Chondrocyte (in vitro differentiated cells): ENCODE data around the gene FUCA1. TPM values are rescaled to one million over a fixed set of nuclear protein-coding genes. Genes with fewer than 3 reads are reported as not detected.

Experiments used
- DNase-seq: peaks from one replicate; pipeline ENCODE4 v3.0.0; 2021; ENCODE audit warnings: mixed read lengths, low spot score
- H3K27ac Mint-ChIP-seq: one replicate; pipeline ENCODE4 v1.8.0; 2021; ENCODE audit warnings: mild to moderate bottlenecking, moderate library complexity, mixed read lengths; ENCODE audit not compliant: unreplicated experiment
- H3K27me3 Mint-ChIP-seq: 2 replicates; pipeline ENCODE4 v1.8.0; 2021; ENCODE audit warnings: low read depth, mixed read lengths
- H3K36me3 Mint-ChIP-seq: 2 replicates; pipeline ENCODE4 v1.8.0; 2021; ENCODE audit warnings: low read depth, mixed read lengths
- H3K4me1 Mint-ChIP-seq: 2 replicates; pipeline ENCODE4 v1.8.0; 2021; ENCODE audit warnings: low read depth, mild to moderate bottlenecking, mixed read lengths
- H3K4me3 Mint-ChIP-seq: one replicate; pipeline ENCODE4 v1.8.0; 2021; ENCODE audit warnings: mild to moderate bottlenecking, moderate library complexity, mixed read lengths; ENCODE audit not compliant: unreplicated experiment
- H3K9me3 Mint-ChIP-seq: 2 replicates; pipeline ENCODE4 v1.8.0; 2021; ENCODE audit warnings: low read depth, mixed read lengths
- total RNA-seq: library from RNA; stranded (reverse); gene quantifications from 3 replicates; pipeline ENCODE4 v1.2.1, GENCODE V29; 2021
- TF ChIP-seq, protein P1 (sequence below): fragments of 200-600 bp; sonication (generic); IDR thresholded peaks from 2 replicates; pipeline ENCODE4 v1.5.0; 2021; ENCODE audit warnings: antibody characterized with exemption, mild to moderate bottlenecking, moderate library complexity

The FUCA1 gene
- total RNA-seq, 1 donor from 2014 or later = 15.6 TPM

DNA sequence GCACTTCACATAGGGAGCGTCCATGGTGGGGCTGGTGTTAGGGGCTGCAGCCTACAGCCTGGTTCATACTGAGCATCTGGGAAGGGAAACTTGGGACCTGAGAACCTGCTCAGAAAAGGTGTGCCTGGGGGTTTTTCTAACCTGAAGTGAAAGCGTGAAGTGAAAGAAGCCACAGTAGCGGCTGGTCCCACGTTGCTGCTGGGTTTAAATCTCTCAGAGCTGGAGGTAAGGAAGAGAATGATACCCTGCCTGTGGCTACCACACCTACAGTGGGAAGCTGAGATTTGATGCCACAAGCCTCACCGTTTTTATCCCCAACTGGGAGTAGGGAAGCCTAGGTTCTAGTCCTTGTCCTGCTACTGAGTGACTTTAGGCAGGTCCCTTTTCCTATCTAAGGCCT lies 21.0 kb upstream of the FUCA1 start:
- Mint-ChIP-seq H3K27ac (no peak overlapping the region), H3K9me3 (no peaks in the 10 kb centered on the region), H3K4me3 (no peak overlapping the region), H3K36me3 (no peaks in the 10 kb centered on the region), H3K27me3 (peaks cover 10% of the 10 kb centered on the region), H3K4me1 (no peaks in the 10 kb centered on the region)
- TF ChIP-seq, protein P1, sequence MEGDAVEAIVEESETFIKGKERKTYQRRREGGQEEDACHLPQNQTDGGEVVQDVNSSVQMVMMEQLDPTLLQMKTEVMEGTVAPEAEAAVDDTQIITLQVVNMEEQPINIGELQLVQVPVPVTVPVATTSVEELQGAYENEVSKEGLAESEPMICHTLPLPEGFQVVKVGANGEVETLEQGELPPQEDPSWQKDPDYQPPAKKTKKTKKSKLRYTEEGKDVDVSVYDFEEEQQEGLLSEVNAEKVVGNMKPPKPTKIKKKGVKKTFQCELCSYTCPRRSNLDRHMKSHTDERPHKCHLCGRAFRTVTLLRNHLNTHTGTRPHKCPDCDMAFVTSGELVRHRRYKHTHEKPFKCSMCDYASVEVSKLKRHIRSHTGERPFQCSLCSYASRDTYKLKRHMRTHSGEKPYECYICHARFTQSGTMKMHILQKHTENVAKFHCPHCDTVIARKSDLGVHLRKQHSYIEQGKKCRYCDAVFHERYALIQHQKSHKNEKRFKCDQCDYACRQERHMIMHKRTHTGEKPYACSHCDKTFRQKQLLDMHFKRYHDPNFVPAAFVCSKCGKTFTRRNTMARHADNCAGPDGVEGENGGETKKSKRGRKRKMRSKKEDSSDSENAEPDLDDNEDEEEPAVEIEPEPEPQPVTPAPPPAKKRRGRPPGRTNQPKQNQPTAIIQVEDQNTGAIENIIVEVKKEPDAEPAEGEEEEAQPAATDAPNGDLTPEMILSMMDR = no peak
- no peak for DNase-seq

DNA sequence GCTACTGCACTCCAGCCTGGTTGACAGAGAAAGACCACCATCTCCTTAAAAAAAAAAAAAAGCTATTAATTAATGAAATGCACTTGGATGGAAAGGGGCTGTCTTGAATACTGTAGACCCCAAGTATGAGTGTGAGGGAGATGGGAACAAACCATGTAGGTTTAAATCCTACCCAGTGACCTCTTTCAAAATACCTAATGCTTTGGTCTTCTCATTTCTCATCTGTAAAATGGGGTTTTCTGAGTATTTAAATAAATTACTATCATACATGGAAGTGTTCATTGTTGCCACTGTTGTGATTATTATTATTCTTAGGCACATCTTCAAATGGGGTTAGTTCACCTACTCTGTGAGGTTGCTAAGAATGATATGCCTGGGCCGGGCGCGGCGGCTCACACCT lies 17.1 kb upstream of the FUCA1 start:
- H3K27ac Mint-ChIP-seq = no peak overlapping the region
- H3K4me1 Mint-ChIP-seq = no peaks in the 10 kb centered on the region
- peaks cover 5% of the 10 kb centered on the region for H3K27me3 Mint-ChIP-seq
- H3K36me3 Mint-ChIP-seq = no peaks in the 10 kb centered on the region
- DNase-seq = no peak
- TF ChIP-seq, protein P1 = no peak
- no peak overlapping the region for H3K4me3 Mint-ChIP-seq
- H3K9me3 Mint-ChIP-seq = no peaks in the 10 kb centered on the region

- TF ChIP-seq, protein P1 = no peak
- no peaks in the 10 kb centered on the region for H3K4me1 Mint-ChIP-seq
- H3K9me3 Mint-ChIP-seq = peaks cover 19% of the 10 kb centered on the region
- H3K27me3 Mint-ChIP-seq = peaks cover 2% of the 10 kb centered on the region
- H3K4me3 Mint-ChIP-seq = no peak overlapping the region
- no peak for DNase-seq
- H3K27ac Mint-ChIP-seq = no peak overlapping the region
- H3K36me3 Mint-ChIP-seq = peaks cover 9% of the 10 kb centered on the region
These were observed 14.7 kb upstream of the FUCA1 start for GRCh38 chr1:23882746-23883145.

GRCh38 chr1:23879809-23880208 lies 11.7 kb upstream of the FUCA1 start:
- Mint-ChIP-seq H3K36me3 (peaks cover 14% of the 10 kb centered on the region), H3K27me3 (peaks cover 2% of the 10 kb centered on the region), H3K4me1 (no peaks in the 10 kb centered on the region), H3K27ac (no peak overlapping the region), H3K9me3 (peaks cover 26% of the 10 kb centered on the region), H3K4me3 (no peak overlapping the region)
- DNase-seq = no peak
- TF ChIP-seq, protein P1 = no peak

DNA sequence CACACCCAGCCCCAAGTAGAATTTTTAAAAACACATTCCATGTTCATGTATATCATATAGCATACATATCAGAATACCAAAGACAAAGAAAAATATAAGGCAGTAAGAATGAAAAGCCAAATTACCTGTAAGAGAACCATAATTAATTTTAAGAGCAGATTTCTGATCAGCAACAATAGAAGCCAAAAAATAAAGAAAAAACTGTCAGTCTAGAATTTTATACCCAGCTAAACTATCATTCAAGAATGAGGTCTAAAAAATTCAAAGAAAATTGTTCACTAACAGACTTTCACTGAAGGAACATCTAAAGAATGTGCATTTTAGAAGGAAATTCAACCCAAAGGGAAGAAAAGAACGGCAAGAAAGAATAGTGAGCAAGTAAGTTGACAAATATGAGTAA lies 10.6 kb upstream of the FUCA1 start:
- no peaks in the 10 kb centered on the region for H3K4me1 Mint-ChIP-seq

More for the DNA sequence above, 10.6 kb upstream of the FUCA1 start:
- H3K27me3 Mint-ChIP-seq = peaks cover under 1% of the 10 kb centered on the region
- no peak overlapping the region for H3K4me3 Mint-ChIP-seq
- TF ChIP-seq, protein P1 = no peak
- H3K36me3 Mint-ChIP-seq = peaks cover 14% of the 10 kb centered on the region
- no peak for DNase-seq
- H3K9me3 Mint-ChIP-seq = peaks cover 26% of the 10 kb centered on the region
- H3K27ac Mint-ChIP-seq = no peak overlapping the region
